ENCODE results near the gene LRP5.
"Not testable (repeated sequence)": the region's sequence is repeated elsewhere in the genome, so short reads cannot be mapped to it uniquely, and the experiment has no call there.

The LRP5 gene

DNA sequence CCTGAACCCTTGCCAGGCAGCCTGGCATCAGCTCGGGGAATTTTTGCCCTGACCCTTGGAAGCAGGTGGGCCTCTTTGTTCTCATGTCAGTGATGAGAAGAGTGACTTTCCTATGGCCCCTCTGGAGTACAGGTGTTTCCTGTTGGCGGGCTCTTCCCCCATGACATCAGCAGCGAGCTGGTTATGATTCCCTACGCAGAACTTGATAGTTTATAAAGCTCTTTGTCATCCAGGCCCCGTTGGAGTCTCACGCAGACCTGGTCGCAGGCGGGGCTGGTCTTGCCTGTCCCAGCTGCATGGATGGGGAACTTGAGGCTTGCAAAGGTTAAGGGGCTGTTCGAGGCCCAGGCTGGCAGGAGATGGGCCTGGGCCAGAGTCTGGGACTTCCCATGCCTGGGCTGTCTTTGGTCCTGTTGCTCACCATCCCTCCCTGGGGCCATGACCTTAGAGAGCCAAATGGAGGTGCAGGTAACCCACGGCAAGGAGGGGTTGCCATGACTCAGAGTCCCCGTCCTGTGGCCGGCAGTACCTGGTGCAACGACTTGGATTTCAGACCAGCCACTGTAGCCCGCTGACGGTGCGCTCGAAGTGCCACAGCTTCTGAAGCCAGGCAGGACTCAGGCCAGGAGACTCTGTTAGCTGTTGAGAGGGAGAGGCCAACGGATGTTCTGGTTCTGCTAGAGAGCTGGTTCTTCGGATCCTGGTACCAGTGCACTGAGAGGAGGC lies 102.3 kb downstream of the LRP5 start:
- no peak for TF ChIP-seq ZNF274 (IDR thresholded peaks at IDR 0.05; ENCODE audit: low read depth, low read length)
- H3K4me3 ChIP-seq (ENCODE audit: low read length), result no peak overlapping the region

DNA sequence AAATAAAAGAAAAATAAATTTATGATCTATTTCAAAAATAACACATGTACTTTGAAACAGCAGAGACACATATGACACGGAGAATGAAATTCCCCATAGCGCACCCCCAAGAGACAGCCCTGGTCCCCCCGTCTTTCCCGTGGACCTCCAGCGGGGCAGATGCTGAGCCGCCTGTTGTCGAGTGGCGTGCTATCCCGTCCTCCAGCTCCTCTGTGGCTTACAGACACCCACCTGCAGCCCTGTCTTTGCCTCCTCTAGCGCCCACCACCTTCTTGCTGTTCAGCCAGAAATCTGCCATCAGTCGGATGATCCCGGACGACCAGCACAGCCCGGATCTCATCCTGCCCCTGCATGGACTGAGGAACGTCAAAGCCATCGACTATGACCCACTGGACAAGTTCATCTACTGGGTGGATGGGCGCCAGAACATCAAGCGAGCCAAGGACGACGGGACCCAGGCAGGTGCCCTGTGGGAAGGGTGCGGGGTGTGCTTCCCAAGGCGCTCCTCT lies 103.7 kb downstream of the LRP5 start:
- no peak for TF ChIP-seq ZNF274 (IDR thresholded peaks at IDR 0.05; ENCODE audit: low read depth, low read length)

DNA sequence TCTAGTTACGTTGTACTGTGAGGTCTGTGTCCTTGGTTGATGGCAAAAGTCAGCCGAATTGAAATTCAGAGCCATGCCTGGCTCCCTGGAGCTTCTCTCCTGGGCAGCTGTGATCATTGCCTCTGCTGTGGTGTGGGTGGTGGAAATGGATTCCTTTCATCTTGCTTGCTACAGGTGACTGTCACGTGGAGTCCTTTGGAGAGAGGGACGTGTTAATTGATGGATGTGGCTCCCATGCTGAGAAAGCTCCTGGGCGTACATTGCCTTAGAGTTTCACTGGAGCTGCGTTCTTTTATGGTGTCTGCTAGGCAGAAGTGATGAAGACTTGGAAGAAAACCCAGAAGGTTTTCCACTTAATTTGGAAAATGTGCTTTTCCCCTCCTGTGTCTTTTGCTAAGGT lies 106.3 kb downstream of the LRP5 start:
- H3K4me3 ChIP-seq (ENCODE audit: low read length), result no peak overlapping the region
- TF ChIP-seq ZNF274 (IDR thresholded peaks at IDR 0.05; ENCODE audit: low read depth, low read length), result no peak

More for the DNA sequence above, 103.7 kb downstream of the LRP5 start:
- H3K4me3 ChIP-seq (ENCODE audit: low read length), result no peak overlapping the region

DNA sequence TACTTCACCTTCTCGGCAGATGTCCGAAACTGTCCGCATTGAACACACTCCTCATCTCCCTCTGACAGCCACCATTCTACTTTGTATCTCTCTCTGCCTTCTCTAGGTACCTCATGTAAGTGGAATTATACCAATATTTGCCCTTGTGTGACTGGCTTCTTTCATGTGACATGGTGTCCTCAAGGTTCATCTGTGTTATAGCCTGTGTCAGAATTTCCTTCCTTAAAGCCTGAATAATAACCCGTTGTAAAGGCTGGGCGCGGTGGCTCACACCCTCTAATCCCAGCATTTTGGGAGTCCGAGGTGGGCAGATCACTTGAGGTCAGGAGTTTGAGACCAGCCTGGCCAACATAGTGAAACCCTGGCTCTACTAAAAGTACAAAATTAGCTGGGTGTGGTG lies 107.8 kb downstream of the LRP5 start:
- TF ChIP-seq ZNF274 (IDR thresholded peaks at IDR 0.05; ENCODE audit: low read depth, low read length), result no peak
- no peak overlapping the region for H3K4me3 ChIP-seq (ENCODE audit: low read length)

DNA sequence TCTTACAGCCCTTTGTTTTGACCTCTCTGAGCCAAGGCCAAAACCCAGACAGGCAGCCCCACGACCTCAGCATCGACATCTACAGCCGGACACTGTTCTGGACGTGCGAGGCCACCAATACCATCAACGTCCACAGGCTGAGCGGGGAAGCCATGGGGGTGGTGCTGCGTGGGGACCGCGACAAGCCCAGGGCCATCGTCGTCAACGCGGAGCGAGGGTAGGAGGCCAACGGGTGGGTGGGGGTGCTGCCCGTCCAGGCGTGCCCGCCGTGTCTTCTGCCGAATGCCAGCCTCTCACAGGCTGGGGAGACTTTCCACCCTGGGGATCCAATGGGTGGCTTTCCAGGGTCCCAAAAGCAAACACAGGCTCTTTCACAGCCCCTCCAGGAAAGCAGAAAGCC lies 111.1 kb downstream of the LRP5 start:
- no peak for TF ChIP-seq ZNF274 (IDR thresholded peaks at IDR 0.05; ENCODE audit: low read depth, low read length)
- H3K4me3 ChIP-seq (ENCODE audit: low read length), result no peak overlapping the region

DNA sequence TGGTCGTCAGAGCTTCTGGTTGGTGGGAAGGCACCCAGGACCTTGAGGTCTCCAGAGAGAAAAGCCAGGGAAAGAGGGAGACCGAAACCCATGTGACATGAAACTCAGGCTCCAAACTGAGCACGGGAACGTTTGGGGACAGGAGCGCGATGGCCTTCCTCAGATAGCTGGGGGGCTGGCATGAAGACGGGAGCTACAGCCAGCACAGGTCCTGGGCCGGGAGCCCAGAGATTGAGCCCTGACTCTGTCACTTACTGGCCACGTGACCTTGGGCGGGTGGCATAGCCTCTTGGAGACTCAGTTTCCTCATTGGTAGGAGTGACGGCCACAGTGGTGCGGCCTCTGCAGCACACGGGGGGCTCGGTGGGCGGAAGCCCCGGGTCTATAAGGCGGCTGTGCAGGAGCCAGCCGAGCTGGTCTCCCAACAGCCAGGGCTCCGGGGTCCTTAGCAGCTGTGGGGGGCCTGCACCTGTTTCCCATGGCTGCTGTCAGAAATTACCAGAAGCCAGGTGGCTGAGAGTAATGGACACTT lies 111.8 kb downstream of the LRP5 start:
- TF ChIP-seq ZNF274 (IDR thresholded peaks at IDR 0.05; ENCODE audit: low read depth, low read length), result no peak
- no peak overlapping the region for H3K4me3 ChIP-seq (ENCODE audit: low read length)

DNA sequence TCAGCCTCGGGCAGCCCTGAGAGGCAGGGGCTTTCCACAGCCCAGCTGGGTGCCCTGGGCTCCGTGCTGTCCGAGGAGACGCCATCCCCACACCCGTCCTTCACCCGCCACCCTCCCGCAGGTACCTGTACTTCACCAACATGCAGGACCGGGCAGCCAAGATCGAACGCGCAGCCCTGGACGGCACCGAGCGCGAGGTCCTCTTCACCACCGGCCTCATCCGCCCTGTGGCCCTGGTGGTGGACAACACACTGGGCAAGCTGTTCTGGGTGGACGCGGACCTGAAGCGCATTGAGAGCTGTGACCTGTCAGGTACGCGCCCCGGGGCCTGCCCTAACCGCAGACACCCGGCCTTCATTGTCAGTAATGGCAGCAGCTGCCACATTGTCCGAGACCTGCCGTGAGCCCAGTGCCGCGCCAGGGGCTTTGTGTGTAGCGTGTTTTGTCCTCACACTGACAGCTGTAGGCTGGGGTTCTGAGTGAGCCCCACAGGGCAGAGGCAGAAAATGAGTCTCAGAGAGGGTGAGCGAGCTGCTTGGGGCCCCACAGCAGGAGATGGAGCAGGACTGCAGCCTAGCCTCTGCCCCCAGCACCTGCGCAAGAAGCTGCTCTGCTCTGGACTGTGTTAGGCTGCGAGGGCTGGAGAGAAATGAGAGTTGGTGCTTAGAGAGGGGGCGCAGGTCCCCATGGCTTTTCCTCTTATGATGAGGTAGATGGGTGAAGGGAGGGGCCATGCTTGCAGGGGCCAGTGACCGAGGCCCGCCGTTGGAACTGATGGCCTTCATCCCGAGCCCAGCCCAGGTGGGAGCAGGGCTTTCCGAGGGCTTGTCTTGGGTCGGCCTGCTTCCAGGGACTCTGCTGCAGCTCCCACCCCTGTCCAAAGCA lies 112.8 kb downstream of the LRP5 start:
- no peak overlapping the region for H3K4me3 ChIP-seq (ENCODE audit: low read length)
- no peak for TF ChIP-seq ZNF274 (IDR thresholded peaks at IDR 0.05; ENCODE audit: low read depth, low read length)

DNA sequence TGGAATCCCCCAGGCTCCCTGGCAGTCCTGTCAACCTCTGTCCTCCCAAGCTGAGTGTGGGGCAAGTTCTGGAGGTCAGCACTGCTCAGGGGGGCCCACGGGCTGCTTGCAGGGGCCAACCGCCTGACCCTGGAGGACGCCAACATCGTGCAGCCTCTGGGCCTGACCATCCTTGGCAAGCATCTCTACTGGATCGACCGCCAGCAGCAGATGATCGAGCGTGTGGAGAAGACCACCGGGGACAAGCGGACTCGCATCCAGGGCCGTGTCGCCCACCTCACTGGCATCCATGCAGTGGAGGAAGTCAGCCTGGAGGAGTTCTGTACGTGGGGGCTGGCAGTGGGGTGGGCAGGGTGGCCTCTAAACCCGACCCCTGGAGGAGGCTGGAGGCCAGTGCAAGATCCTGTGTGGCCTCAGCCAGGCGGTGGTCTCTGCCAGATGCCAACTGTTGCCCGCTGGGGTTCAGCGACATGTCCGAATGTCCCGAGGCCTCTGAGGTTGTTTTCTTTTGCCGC lies 113.5 kb downstream of the LRP5 start:
- TF ChIP-seq ZNF274 (IDR thresholded peaks at IDR 0.05; ENCODE audit: low read depth, low read length), result no peak

DNA sequence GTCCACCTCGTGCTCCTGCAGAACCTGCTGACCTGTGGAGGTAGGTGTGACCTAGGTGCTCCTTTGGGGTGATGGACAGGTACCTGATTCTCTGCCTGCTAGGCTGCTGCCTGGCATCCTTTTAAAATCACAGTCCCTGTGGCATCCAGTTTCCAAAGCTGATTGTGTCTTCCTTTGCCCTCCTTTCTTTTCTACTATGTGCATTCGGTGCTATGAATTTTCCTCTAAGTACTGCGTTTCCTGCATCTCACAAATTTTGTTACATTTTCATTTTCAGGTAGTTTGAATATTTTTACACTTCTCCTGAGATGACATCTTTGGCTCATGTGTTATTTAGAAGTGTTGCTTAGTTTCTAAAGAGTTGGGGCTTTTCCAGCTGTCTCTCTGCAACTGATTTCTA lies 117.3 kb downstream of the LRP5 start:
- H3K4me3 ChIP-seq (ENCODE audit: low read length), result no peak overlapping the region
- no peak for TF ChIP-seq ZNF274 (IDR thresholded peaks at IDR 0.05; ENCODE audit: low read depth, low read length)

More for the DNA sequence above, 113.5 kb downstream of the LRP5 start:
- no peak overlapping the region for H3K4me3 ChIP-seq (ENCODE audit: low read length)

DNA sequence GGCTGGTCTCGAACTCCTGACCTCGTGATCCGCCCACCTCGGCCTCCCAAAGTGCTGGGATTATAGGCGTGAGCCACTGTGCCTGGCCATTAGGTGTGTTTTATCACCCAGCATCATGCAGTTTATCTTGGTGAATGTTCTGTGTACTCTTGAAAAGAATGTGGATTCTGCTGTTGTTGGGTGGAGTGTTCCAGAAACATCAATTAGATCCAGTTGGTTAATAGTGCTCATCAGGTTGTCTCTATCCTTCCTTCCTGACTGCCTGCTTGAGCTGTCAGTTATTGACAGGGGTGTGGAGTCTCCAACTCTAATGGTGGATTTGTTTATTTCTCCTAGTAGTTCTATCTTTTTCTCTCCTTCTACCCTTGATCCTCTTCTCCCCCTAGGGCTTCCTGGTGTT lies 118.0 kb downstream of the LRP5 start:
- TF ChIP-seq ZNF274 (IDR thresholded peaks at IDR 0.05; ENCODE audit: low read depth, low read length), result no peak
- H3K4me3 ChIP-seq (ENCODE audit: low read length), result no peak overlapping the region

DNA sequence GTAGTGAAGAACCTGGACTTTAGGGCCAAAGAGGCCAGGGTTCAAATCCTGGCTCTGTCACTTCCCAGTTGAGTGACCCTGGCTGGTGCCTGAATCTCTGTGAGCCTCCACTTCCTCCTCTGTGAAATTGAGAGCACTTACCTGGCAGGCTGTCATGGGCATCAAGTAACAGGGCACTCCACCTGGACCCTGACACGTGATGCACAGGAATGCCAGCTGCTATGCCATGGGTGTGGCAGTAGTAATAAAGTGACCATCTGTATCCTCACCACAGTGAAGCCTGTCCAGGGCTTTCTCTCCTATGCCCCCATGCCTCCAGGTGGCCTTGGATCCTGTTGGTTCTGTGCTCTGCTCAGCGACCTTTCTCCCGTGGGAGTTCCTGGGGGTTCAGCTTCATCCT lies 118.4 kb downstream of the LRP5 start:
- no peak for TF ChIP-seq ZNF274 (IDR thresholded peaks at IDR 0.05; ENCODE audit: low read depth, low read length)
- no peak overlapping the region for H3K4me3 ChIP-seq (ENCODE audit: low read length)

DNA sequence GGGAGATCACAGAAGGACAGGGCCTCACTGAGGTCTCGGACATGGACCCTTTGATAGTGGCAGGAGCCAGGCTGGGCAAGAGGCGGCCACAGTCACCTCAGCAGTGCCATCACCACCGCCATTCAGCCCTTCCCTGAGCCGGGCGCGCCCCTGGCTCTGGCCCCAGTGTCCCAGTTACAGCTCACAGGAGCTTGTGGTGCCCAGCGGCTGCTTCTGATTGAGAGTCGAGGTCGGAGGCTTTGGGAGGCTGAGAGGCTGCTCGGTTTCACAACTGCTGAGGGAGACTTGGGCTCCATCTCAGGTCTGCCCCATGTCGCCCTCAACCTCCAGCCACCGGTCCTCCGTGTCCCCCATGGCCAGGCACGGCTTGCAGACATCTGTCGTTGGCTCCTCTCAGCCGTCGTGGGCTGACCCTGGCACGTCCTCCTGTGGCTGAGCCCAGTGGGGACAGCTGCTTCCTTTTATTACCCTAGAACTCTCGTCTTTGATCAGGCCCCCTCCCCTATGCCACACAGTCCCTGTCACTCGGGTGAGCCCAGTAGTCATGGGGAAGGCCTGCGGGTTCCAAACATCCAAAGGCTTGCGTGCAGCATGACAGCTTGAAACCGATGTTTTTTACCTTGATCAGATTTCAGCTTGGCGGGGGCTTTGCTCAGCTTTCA lies 119.7 kb downstream of the LRP5 start:
- no peak overlapping the region for H3K4me3 ChIP-seq (ENCODE audit: low read length)
- no peak for TF ChIP-seq ZNF274 (IDR thresholded peaks at IDR 0.05; ENCODE audit: low read depth, low read length)

DNA sequence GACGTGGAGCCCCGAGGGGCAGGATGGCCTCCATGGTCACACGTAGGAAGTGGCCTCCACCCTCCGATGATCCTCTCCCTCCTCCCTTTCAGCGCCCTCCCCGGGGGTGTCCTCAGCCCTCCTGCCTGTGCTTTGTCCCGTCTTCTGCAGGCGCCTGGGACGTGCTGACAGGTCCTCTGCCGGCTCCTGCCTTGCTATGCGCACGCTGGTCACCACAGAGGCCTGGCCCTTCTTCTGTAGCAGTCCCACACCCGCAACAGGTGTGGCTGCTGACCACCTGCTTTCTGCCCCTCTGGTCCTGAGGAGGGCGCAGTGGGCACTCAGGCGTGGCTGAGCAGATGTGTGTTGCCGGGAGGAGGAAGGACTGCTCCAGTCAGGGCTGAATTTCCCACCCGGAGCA lies 120.5 kb downstream of the LRP5 start:
- TF ChIP-seq ZNF274 (IDR thresholded peaks at IDR 0.05; ENCODE audit: low read depth, low read length), result no peak
- no peak overlapping the region for H3K4me3 ChIP-seq (ENCODE audit: low read length)

DNA sequence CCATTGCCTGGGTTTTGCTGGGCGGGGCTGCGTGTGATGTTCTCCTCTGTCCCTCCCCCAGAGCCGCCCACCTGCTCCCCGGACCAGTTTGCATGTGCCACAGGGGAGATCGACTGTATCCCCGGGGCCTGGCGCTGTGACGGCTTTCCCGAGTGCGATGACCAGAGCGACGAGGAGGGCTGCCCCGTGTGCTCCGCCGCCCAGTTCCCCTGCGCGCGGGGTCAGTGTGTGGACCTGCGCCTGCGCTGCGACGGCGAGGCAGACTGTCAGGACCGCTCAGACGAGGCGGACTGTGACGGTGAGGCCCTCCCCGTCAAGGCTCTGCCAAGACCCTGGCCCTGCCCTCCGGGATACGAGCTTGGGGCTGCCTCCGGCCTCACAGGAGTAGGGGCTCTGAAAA lies 121.2 kb downstream of the LRP5 start:
- H3K4me3 ChIP-seq (ENCODE audit: low read length), result no peak overlapping the region
- TF ChIP-seq ZNF274 (IDR thresholded peaks at IDR 0.05; ENCODE audit: low read depth, low read length), result no peak

DNA sequence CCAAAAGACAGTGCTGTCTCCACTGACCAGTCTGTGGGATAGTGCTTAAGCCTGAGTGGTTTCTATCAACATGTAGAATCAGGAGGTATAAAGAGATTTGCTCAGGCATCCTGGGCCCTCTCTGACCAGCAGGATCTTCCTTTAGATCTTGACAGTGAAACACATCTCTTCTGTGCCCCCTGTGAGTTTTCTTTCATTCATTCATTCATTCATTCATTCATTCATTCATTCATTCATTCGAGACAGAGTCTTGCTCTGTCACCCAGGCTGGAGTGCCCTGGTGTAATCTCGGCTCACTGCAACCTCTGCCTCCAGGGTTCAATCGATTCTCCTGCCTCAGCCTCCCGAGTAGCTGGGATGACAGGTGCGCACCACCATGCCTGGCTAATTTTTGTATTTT lies 121.8 kb downstream of the LRP5 start:
- H3K4me3 ChIP-seq (ENCODE audit: low read length), result not testable (repeated sequence)
